Heart right ventricle (tissue), 16 donors: ENCODE results near the gene ADGRF4. TPM values are rescaled to one million over a fixed set of nuclear protein-coding genes. Genes with fewer than 3 reads are reported as not detected.

ENCODE experiments used
- ATAC-seq, 8 donors: fragments of 200-7000 bp; cut with Tn5 transposase; one replicate each; pipeline ENCODE4 v1.9.1; 2020; ENCODE audit warnings: mild to moderate bottlenecking in 8 of 8, moderate library complexity in 8 of 8, moderate number of reproducible peaks in 1 of 8
- DNase-seq, 2 donors: peaks; one replicate each; pipeline ENCODE4 v3.0.0-alpha.2; 2020
- H3K27ac ChIP-seq, 10 donors: fragments of 200-600 bp; sonication (generic) in 2 of 10; one replicate each; pipeline versions ENCODE4 v1.5.0 to v1.8.0; 2020 to 2022; ENCODE audit warnings: mild to moderate bottlenecking in 3 of 10
- H3K27me3 ChIP-seq, 7 donors: fragments of 200-600 bp; one replicate each; pipeline ENCODE4 v1.8.0; 2021 to 2022; ENCODE audit warnings: mild to moderate bottlenecking in 2 of 7
- H3K36me3 ChIP-seq, 9 donors: fragments of 200-600 bp; sonication (generic) in 1 of 9; one replicate each; pipeline versions ENCODE4 v1.5.0 to v1.8.0; 2020 to 2022; ENCODE audit warnings: mild to moderate bottlenecking in 2 of 9
- H3K4me1 ChIP-seq, 9 donors: fragments of 200-600 bp; sonication (generic) in 1 of 9; one replicate each; pipeline versions ENCODE4 v1.5.0 to v1.8.0; 2020 to 2022; ENCODE audit warnings: mild to moderate bottlenecking in 4 of 9
- H3K4me3 ChIP-seq, 10 donors: fragments of 200-600 bp; sonication (generic) in 2 of 10; one replicate each; pipeline versions ENCODE4 v1.5.0 to v1.8.0; 2020 to 2022; ENCODE audit warnings: mild to moderate bottlenecking in 7 of 10, moderate library complexity in 2 of 10
- H3K9me3 ChIP-seq, 11 donors: fragments of 200-600 bp in 10 of 11; sonication (generic) in 2 of 11; one replicate each; pipeline versions ENCODE4 v1.5.0 to v1.8.0; 2013 to 2022; ENCODE audit warnings: mild to moderate bottlenecking in 2 of 11, control low read depth in 1 of 11, moderate library complexity in 1 of 11
- WGBS, 2 donors: extraction: QIAGEN DNeasy Blood & Tissue Kit; methylation state at CpG; one replicate each; pipeline ENCODE4 v1.1.7; 2013; ENCODE audit warnings: inconsistent platforms in 1 of 2; 5-methylcytosine and 5-hydroxymethylcytosine counted together
- intact Hi-C, 10 donors: fragments of 100-400 bp; cut with DNase I; formaldehyde crosslinking; loops; one replicate each; pipeline versions ENCODE4 v1.11.1 to v1.14.2; 2022
- polyA plus RNA-seq, 2 donors: library from polyadenylated mRNA; stranded (reverse); fragments of 200-250 nt; gene quantifications; one replicate each; pipeline ENCODE4 v1.2.3, GENCODE V29; 2013
- total RNA-seq, 10 donors: library from RNA; stranded (reverse); fragmentation: NEBNext Ultra II Directional in 3 of 10; extraction: Animal tissue kit (Norgen Biotek cat#: 25700) in 3 of 10; gene quantifications; one replicate each; pipeline versions ENCODE4 v1.2.1 to v1.2.4, GENCODE V29; 2021 to 2023
- TF ChIP-seq, protein P1 (sequence below), 9 donors: fragments of 200-600 bp; sonication (generic) in 2 of 9; IDR thresholded peaks; one replicate each; pipeline versions ENCODE4 v1.5.0 to v1.8.0; 2021 to 2022; ENCODE audit warnings: antibody characterized with exemption in 9 of 9, mild to moderate bottlenecking in 5 of 9, moderate library complexity in 1 of 9
- donor health status: Arrhythmogenic right ventricular cardiomyopathy.
- donor health status: ischemic (EF 13 %, LVEDD 7.1; RV severe dilation, severe dysfunction).
- donor health status: healthy with polysubstance abuse.
- donor health status: DM: no; HTN: yes; CAD: no.
- donor health status: DM: no; HTN: no; CAD: no.
- donor health status: ischemic (EF 25% LVEDD 6.9; RV normal size, moderate dysfunction).
- donor health status: ischemic (EF 25% LVEDD 5.7; RV mildly dilated, moderate dysfunction).
- donor health status: healthy.
- donor health status: DM: yes; HTN: yes; CAD: no.
- donor health status: Ischemic cardiomyopathy.
- donor health status: ischemic (EF 35%, LVEDD 5.7; RV mildly dilated, moderate dysfunction).
- donor health status: nonischemic (EF 11% LVEDD 7.7; RV severe dilation, severe dysfunction).
- donor health status: DM: yes; HTN: yes; CAD: no.
- donor health status: PGD.
- donor health status: ischemic (EF 29% LVEDD 5.4; RV normal size, mild dysfunction).
- donor health status: nonischemic (EF 23%, LVEDD 6.1; RV moderate dilation, normal function).

ADGRF4 gene
- total and polyA plus RNA-seq, 12 donors: 0.01 to 0.74 (median 0.11) TPM; not detected in 7

DNA sequence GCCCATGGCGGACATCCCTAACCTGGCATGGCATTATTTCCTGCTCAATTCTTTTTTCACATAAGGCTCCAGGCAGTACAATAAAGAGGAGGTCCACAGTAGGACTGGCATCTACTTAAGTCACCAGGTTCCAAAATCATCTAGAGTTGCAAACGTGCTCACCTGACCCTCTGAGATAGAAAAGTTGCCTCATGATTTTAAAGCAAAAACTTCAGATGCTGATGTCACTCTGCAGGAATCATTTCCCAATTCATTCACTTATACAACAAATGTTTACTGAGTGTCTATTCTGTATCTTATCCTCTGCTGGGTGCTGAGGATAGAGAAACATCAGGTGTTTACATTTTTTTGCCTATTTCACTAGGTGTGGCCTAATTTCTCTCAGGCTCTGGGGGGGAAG, 2.2 kb downstream of the ADGRF4 start:
- WGBS, 2 donors: 85 to 86% methylated on average over 2 of the region's 2 CpGs
- Histone ChIP-seq H3K36me3 (no peaks in the 10 kb centered on the region), H3K27me3 (no peaks in the 10 kb centered on the region), H3K9me3 (no peaks in the 10 kb centered on the region), H3K27ac (no peak overlapping the region), H3K4me3 (no peak overlapping the region), H3K4me1 (no peaks in the 10 kb centered on the region)
- intact Hi-C loops: no loop called here
- TF ChIP-seq, protein P1, sequence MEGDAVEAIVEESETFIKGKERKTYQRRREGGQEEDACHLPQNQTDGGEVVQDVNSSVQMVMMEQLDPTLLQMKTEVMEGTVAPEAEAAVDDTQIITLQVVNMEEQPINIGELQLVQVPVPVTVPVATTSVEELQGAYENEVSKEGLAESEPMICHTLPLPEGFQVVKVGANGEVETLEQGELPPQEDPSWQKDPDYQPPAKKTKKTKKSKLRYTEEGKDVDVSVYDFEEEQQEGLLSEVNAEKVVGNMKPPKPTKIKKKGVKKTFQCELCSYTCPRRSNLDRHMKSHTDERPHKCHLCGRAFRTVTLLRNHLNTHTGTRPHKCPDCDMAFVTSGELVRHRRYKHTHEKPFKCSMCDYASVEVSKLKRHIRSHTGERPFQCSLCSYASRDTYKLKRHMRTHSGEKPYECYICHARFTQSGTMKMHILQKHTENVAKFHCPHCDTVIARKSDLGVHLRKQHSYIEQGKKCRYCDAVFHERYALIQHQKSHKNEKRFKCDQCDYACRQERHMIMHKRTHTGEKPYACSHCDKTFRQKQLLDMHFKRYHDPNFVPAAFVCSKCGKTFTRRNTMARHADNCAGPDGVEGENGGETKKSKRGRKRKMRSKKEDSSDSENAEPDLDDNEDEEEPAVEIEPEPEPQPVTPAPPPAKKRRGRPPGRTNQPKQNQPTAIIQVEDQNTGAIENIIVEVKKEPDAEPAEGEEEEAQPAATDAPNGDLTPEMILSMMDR (IDR thresholded peaks at IDR 0.05): no peak
- DNase-seq: no peak
- no peak for ATAC-seq

GRCh38 chr6:47701363-47701762, 3.0 kb downstream of the ADGRF4 start:
- ATAC-seq: no peak
- Histone ChIP-seq H3K4me3 (no peak overlapping the region), H3K36me3 (no peaks in the 10 kb centered on the region), H3K27me3 (no peaks in the 10 kb centered on the region), H3K27ac (no peak overlapping the region), H3K4me1 (no peaks in the 10 kb centered on the region), H3K9me3 (no peaks in the 10 kb centered on the region)
- intact Hi-C loops: no loop called here
- DNase-seq: no peak
- TF ChIP-seq, protein P1 (IDR thresholded peaks at IDR 0.05): no peak
- 66 to 72% methylated on average over 4 of the region's 4 CpGs for WGBS, 2 donors

DNA sequence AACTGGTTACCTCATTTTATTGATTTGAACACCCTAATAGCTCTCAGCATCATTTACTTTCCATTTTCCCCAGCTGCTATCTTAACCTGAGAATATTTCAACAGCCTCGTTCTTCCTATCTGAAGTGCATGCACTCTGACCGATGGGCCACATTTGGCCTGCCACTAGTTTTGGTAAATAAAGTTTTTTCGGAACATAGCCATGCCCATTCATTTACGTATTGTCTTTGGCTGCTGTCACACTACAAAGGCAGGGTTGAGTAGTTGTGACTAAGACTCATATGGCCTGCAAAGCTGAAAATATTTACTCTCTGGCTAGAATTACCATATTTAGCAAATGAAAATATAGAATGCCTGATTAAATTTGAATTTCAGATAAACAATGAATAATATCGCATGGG, 10.8 kb downstream of the ADGRF4 start:
- DNase-seq (no peak), ATAC-seq (no peak)
- Histone ChIP-seq H3K4me1 (no peaks in the 10 kb centered on the region), H3K27ac (no peak overlapping the region), H3K9me3 (no peaks in the 10 kb centered on the region), H3K27me3 (no peaks in the 10 kb centered on the region), H3K36me3 (no peaks in the 10 kb centered on the region), H3K4me3 (no peak overlapping the region)
- TF ChIP-seq, protein P1 (IDR thresholded peaks at IDR 0.05): no peak
- intact Hi-C loops: no loop called here
- WGBS, 2 donors: 76 to 78% methylated on average over 5 of the region's 5 CpGs

DNA sequence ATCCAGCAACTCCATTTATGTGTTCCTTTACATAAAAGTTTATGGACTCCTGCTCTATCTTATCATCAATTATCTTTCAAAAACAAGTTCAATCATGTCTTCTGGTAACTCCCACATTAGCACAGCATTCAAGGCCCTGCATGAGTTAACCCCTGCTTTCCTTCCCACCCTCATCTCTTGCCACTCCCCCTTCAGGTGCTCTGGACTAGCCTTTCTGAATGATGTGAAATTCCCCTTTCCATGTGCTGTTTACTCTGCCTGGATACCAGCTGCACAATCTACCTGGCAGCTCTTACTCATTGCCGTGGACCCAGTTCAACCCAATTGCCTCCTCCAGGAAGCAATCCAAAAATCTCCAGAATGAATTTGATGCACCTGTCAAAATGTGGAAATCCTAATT, 11.9 kb downstream of the ADGRF4 start:
- DNase-seq (no peak), ATAC-seq (no peak)
- Histone ChIP-seq H3K27me3 (no peaks in the 10 kb centered on the region), H3K36me3 (no peaks in the 10 kb centered on the region), H3K4me3 (no peak overlapping the region), H3K9me3 (no peaks in the 10 kb centered on the region), H3K27ac (no peak overlapping the region), H3K4me1 (no peaks in the 10 kb centered on the region)
- TF ChIP-seq, protein P1 (IDR thresholded peaks at IDR 0.05): no peak
- WGBS, 2 donors: 88% methylated on average over 1 of the region's 1 CpG
- intact Hi-C loops: no loop called here

- H3K4me1 ChIP-seq: no peaks in the 10 kb centered on the region
- H3K27ac ChIP-seq: no peak overlapping the region
- ATAC-seq: no peak
- no peak for DNase-seq
- intact Hi-C loops: no loop called here
- TF ChIP-seq, protein P1 (IDR thresholded peaks at IDR 0.05): no peak
- no peak overlapping the region for H3K4me3 ChIP-seq
- no peaks in the 10 kb centered on the region for H3K9me3 ChIP-seq
- WGBS, 2 donors: 93 to 95% methylated on average over 2 of the region's 2 CpGs
- no peaks in the 10 kb centered on the region for H3K36me3 ChIP-seq
- H3K27me3 ChIP-seq: no peaks in the 10 kb centered on the region
These were observed 14.8 kb downstream of the ADGRF4 start for GRCh38 chr6:47713200-47713599.
